VCaP (cell line): Measurements from ENCODE around the gene MARCHF2.

Experiments used
- H3K27ac ChIP-seq: fragments of 450-650 bp; 2 replicates; pipeline ENCODE4 v1.5.1; 2017
- TF ChIP-seq, protein P1 (sequence below): fragments of 450-650 bp; conservative IDR thresholded peaks from 2 replicates; pipeline ENCODE4 v1.5.1; 2017; ENCODE audit warnings: mild to moderate bottlenecking, moderate library complexity

Gene MARCHF2

DNA sequence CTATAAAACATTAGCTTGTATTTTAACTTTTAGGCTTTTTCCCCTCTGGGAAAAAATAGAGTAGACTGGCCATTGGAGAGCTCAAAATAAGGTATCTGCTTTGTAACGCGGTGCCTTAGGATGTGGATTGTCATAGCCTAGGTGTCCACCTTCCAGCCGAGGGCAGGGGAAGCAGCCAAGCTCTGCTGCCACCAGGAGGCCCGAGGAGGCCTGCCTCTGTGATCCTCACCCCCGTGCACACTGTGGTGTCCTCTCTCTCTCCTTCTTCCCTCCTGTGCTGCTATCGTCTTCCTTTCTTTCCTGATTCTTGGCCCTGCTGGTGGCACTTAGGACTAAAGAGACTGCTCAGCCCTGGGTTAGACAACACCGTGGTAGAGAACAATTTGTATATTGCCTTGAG lies 43.0 kb downstream of the MARCHF2 start:
- no peak overlapping the region for H3K27ac ChIP-seq
- TF ChIP-seq, protein P1, sequence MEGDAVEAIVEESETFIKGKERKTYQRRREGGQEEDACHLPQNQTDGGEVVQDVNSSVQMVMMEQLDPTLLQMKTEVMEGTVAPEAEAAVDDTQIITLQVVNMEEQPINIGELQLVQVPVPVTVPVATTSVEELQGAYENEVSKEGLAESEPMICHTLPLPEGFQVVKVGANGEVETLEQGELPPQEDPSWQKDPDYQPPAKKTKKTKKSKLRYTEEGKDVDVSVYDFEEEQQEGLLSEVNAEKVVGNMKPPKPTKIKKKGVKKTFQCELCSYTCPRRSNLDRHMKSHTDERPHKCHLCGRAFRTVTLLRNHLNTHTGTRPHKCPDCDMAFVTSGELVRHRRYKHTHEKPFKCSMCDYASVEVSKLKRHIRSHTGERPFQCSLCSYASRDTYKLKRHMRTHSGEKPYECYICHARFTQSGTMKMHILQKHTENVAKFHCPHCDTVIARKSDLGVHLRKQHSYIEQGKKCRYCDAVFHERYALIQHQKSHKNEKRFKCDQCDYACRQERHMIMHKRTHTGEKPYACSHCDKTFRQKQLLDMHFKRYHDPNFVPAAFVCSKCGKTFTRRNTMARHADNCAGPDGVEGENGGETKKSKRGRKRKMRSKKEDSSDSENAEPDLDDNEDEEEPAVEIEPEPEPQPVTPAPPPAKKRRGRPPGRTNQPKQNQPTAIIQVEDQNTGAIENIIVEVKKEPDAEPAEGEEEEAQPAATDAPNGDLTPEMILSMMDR = no peak; the same call in 1 of the 2 replicates

DNA sequence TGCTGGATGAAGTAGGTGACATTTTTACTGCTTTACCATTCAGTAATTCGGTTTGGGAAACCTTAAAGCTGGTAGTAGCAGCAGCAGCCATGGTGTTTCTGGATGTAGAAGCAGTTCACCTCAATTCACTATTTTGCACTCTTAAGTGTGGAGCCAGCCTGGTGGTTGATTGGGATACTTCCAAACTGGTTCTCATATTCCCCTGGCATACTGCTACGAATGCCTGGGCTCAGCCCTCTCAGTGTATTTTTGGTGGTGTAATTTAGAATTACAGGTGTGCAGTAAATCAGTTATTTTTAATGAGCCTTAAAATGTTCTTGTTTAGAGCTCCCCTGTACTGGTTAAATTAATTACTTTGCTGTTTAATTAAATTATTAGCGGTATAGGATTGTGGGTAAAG lies 44.1 kb downstream of the MARCHF2 start:
- no peak overlapping the region for H3K27ac ChIP-seq
- TF ChIP-seq, protein P1 = no peak

DNA sequence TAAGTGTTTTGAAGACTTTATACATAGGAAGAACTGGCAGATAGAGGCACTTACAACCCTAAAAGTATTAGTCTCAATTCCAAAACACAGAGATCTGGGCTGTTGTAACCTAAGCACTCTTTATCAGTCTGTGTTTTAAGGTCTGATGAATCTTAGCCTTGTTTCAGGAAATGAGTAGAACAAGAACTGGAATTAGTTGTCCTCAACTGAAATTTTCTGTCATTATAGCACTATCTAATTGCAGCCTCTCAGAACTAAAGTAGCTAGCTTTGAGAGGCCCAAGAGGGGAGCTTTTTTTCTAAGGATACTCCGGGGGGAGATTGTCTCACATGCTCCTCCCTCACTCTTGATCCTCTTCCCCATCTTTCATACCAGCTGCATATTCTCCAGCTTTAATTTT lies 44.7 kb downstream of the MARCHF2 start:
- TF ChIP-seq, protein P1 = no peak

DNA sequence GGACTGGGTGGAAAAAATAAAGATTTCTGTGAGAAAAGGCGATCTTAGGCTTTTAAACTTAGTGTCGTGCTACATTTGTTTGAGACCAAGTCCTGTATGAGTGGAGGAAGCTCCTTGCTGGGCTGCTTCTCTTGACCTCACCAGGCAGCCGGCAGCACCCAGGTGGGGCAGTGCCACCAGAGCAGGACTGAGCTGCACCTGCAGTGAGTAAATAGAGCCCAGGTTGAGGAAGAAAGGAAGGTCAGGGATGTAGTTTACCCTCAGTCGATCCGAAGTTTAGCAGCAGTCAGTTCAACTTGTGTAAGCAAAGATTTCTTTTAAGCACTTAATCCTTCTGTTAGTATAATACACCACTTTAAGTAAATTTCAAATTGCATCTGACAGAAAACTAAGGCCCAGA lies 45.3 kb downstream of the MARCHF2 start:
- peak overlapping the region; percentile 38; the same call in 1 of the 2 replicates for H3K27ac ChIP-seq

More for the DNA sequence above, 44.7 kb downstream of the MARCHF2 start:
- no peak overlapping the region for H3K27ac ChIP-seq

DNA sequence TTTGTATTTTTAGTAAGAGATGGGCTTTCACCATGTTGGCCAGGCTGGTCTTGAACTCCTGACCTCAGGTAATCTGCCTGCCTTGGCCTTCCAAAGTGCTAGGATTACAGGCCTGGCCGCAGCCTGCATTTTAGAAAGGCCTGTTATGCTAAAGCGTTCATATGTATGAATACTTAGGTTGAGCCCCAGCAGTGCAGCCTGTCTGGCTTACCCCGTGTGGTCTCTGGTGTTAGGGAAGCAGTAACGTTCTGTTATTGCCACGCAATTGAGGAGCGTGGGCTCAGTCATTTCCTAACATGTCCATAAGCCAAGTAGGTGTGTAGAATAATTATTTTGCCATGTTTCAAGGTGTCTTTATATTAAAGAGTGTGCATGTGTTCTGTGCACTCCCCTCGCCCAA lies 46.0 kb downstream of the MARCHF2 start:
- TF ChIP-seq, protein P1 = no peak
- peak overlapping the region; percentile 38 for H3K27ac ChIP-seq

More for the DNA sequence above, 45.3 kb downstream of the MARCHF2 start:
- TF ChIP-seq, protein P1 = no peak

DNA sequence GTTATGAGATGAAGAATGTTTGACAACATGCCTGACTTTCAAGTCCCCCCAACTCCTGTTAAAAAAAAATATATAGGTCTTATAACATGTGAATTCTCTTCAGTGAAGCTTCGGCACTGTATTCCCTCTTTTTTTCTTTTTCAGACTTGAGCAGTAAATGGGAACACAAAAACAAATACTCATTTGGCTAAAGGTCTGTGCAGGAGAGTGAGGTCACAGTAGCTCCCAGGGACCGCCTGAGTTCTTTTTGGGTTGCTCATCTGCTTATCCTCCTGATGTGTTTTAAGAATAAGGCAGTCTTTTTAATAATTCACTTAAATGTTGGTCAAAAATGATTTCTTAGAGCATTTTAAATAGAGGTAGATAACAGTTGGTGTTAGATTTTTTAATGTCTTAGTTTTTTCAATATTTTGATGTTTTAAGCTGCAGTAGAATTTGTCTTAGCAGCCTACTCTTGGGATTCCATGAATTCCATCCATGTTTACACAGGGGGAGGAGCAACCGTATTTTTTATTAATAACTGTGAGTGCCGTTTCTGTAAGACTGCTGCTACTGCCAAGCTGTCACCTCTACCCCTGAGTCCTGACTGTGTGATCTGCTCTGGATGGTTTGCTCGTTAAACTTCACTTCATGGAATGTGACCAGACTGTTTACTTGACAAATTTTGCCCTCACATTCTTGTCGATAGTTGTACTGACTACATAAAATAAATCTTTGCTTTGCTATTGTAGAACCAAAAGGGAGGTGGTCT lies 46.6 kb downstream of the MARCHF2 start:
- TF ChIP-seq, protein P1 = no peak
- H3K27ac ChIP-seq = peak overlapping the region; percentile 38

DNA sequence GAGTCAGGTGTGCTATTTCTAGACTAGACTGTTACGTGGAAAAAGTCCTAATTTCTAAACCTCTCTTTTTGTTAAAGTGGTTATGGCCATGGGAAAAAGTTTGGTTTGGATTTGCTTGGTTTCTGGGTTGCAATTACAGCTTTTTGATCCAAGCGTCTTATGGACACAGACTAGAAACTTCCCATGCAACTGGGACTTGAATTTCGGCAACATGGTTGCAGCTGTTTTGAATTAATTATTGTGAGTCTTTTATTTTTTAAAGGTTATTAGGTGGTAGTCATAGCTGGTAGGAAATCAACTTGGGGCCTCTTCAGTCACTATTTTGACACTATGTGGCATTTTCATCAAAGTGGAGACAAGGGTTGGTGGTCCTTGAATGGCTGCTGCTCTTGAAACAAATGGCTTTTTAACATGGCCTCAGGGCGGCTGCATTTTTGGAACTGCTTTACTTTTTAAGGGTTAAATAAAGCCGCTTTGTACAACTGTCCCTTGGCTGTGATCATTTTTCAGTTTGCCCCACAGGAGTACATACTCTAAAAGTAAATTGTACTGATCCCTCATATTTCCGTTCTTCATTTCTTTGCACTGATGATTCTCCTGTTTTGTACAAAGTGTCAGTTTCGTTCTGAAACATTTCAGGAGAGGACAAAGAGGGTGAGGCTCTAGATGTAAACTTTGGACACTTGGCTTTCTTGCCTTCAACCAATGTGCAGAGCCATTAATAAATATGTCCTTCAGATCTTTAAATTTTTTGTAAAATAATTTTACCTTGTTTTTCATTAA lies 47.6 kb downstream of the MARCHF2 start:
- TF ChIP-seq, protein P1 = no peak

More for the DNA sequence above, 47.6 kb downstream of the MARCHF2 start:
- H3K27ac ChIP-seq = peak overlapping the region; percentile 38
